ENCODE measurements around the gene PRKCE.

GRCh38 chr2:45809205-45809604 lies 157.7 kb downstream of the PRKCE start:
- TF ChIP-seq CTCF (IDR thresholded peaks at IDR 0.05) (no peak), POLR2A (IDR thresholded peaks at IDR 0.05) (no peak)

Data from sigmoid colon (tissue), 3 donors.